Astrocyte of the cerebellum (primary cell): ENCODE results near the gene RNLS.

ENCODE experiments used
- DNase-seq: peaks from one replicate; pipeline ENCODE4 v3.0.0-alpha.2; 2011; ENCODE audit warnings: low read depth
- H3K4me3 ChIP-seq: 2 replicates; pipeline ENCODE4 v1.5.1; 2011; ENCODE audit warnings: mild to moderate bottlenecking, low read depth, low read length, moderate library complexity
- in situ Hi-C: cut with HindIII; loops from 2 replicates; pipeline ENCODE4 v1.10.0; 2017; ENCODE audit warnings: low sequenced_read_pairs
- TF ChIP-seq, protein P1 (sequence below): IDR thresholded peaks from 2 replicates; pipeline ENCODE4 v1.5.1; 2012; ENCODE audit warnings: low read length, low read depth, moderate library complexity, mild to moderate bottlenecking; ENCODE audit errors: missing control alignments

The RNLS gene

DNA sequence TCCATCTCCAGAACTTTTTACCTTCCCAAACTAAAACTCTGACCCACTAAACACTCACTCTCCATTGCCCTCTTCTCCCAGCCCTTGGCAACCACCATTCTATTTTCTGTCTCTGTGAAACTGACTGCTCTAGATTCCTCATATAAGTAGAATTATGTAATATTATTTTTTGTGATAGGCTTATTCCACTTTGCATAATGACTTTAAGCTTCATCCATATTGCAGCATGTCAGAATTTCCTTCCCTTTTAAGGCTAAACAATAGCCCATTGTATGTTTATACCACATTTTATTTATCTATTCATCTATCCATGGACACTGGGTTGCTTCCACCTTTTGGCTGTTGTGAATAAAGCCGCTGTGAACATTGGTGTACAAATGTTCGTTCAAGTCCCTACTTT lies 308.8 kb downstream of the RNLS start:
- TF ChIP-seq, protein P1, sequence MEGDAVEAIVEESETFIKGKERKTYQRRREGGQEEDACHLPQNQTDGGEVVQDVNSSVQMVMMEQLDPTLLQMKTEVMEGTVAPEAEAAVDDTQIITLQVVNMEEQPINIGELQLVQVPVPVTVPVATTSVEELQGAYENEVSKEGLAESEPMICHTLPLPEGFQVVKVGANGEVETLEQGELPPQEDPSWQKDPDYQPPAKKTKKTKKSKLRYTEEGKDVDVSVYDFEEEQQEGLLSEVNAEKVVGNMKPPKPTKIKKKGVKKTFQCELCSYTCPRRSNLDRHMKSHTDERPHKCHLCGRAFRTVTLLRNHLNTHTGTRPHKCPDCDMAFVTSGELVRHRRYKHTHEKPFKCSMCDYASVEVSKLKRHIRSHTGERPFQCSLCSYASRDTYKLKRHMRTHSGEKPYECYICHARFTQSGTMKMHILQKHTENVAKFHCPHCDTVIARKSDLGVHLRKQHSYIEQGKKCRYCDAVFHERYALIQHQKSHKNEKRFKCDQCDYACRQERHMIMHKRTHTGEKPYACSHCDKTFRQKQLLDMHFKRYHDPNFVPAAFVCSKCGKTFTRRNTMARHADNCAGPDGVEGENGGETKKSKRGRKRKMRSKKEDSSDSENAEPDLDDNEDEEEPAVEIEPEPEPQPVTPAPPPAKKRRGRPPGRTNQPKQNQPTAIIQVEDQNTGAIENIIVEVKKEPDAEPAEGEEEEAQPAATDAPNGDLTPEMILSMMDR, result no peak
- no peak overlapping the region for H3K4me3 ChIP-seq
- in situ Hi-C loops, result no loop called here
- DNase-seq, result no peak

- no peak overlapping the region for H3K4me3 ChIP-seq
- in situ Hi-C loops, result no loop called here
- DNase-seq, result no peak
- TF ChIP-seq, protein P1, result no peak
Measured at GRCh38 chr10:88273567-88273966, 309.6 kb downstream of the RNLS start.

GRCh38 chr10:88271761-88272543 lies 311.2 kb downstream of the RNLS start:
- no peak for DNase-seq
- TF ChIP-seq, protein P1, result no peak
- in situ Hi-C loops, result no loop called here
- H3K4me3 ChIP-seq, result no peak overlapping the region

DNA sequence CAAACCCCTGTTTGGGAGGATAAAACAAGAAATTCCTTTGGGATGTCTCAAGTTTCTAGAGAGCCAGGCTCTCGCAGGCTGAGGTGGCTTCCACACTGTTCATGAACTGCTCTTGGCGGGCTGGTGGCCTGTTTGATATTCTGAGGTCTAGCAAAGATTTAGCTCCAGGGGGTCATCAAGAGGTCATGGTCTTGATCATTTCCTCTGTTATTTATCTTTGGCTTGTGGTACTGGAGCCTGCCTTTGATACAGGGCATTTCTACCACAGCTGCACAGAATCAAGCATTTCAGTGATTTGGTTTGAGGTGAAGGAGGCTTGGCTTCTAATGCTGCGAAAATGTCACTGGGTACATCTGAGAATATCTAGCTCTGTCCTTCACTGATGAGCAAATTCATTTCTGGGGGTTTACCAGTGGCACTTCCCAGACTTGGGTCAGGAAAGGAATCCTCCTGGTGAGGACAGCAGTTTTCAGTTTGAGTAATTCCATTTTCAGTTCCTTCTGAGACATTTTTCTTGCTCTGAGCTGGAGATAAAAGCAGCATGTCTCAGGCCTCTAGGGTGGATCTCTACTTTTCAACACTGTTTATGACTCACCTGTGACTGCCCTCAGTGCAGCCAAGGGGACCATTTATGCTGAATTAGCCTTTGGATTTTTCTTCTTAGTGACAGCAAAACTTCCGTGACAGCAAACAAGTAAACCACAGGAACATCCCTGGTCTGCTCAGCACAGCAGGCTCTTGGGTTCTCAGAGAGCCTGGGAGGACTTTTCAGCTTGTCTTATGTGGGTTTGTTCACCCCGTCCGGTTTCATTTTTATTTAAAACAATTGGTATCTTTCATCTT lies 312.0 kb downstream of the RNLS start:
- in situ Hi-C loops, result no loop called here
- TF ChIP-seq, protein P1, result no peak
- DNase-seq, result peak; percentile 81
- H3K4me3 ChIP-seq, result no peak overlapping the region

DNA sequence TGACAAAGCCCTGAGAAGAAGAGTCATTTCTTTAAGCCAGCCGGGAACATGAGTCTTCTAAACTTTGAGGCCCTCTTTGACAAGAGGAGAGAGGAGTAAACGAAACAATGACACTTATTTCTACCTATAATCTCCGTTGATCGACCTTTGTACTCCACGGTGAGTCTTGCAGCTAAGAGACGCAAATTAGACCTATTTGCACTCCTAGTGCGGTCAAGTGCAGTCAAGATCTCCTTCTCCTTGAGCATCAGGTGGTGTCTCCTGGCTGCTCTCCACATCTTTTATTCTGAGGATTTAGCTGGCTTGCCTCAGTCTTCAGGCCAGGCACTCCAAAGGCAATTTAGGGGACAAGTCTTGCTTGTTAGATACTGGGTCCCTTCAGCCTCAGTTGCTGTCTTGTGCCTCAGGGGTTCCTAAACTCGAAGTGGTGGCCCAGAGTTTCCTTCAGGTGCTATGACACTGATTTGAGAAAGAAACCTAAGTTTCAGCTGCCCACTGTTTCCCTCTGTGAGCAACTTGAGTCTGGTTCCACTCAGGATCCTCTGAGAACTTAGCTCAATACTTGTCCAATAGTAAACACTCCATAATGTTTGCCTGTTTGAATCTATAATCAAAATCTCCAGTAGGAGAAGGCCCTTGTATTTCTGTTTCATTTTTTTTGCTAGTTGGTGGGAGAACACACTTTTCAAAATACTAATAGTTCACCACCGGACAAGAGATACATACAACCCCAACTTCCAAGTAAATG lies 312.9 kb downstream of the RNLS start:
- no peak overlapping the region for H3K4me3 ChIP-seq
- no peak for DNase-seq
- TF ChIP-seq, protein P1, result no peak
- in situ Hi-C loops, result no loop called here

DNA sequence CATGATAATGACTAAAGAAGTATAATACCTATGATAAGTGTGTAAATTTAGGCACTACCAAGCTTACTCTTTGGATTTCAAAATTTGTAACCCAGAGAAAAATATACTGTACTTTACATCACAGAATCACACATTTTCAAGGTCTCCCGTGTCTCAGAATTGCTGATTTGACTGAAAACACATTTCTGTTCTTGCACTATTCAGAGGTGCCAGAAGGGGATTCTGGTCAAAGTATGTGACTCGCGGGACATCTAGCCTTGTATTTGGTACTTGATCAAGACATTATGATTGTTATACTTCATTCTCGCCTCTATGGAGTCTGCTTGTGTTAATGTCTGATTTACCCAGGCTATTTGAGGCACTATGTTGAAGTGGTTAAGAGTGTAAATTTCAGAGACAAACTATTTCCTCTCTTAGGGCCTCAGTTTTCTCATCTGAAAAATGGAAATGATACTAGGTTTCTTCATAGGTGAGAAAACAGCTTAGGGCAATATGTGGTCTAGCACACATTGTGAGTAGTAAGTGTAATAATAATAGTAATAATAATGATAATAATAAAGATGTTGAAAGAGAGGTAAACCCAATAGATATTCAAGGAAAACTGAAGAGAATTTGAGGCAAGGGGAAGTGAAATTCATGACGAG lies 320.4 kb downstream of the RNLS start:
- H3K4me3 ChIP-seq, result no peak overlapping the region
- TF ChIP-seq, protein P1, result no peak
- no peak for DNase-seq
- in situ Hi-C loops, result no loop called here
